WTC11 (cell line): ENCODE measurements around the gene ATP9B. TPM values are rescaled to one million over a fixed set of nuclear protein-coding genes. Genes with fewer than 3 reads are reported as not detected.

Experiments
- ATAC-seq: fragments of 200-7000 bp; cut with Tn5 transposase; 2 replicates; pipeline ENCODE4 v1.10.0; 2021; ENCODE audit warnings: mild to moderate bottlenecking, moderate library complexity
- CTCF ChIA-PET: fragments of 300-600 bp; sonication (Branson Sonifier 250); formaldehyde crosslinking; loops from one replicate; lab custom pipeline; 2021; ENCODE audit warnings: antibody characterized with exemption; lab: Charles Lee
- POLR2A ChIA-PET: fragments of 350-600 bp; sonication (Branson Sonifier 250); formaldehyde crosslinking; loops from one replicate; lab custom pipeline; 2021; ENCODE audit warnings: antibody characterized with exemption; lab: Charles Lee
- DNase-seq: peaks from one replicate; pipeline ENCODE4 v3.0.0; 2021; ENCODE audit warnings: low spot score
- H3K27ac Mint-ChIP-seq: 2 replicates; pipeline ENCODE4 v1.8.0; 2021; ENCODE audit warnings: mixed read lengths
- H3K27me3 Mint-ChIP-seq: 2 replicates; pipeline ENCODE4 v1.8.0; 2021; ENCODE audit warnings: low read depth, mild to moderate bottlenecking, moderate library complexity, mixed read lengths
- H3K36me3 Mint-ChIP-seq: 2 replicates; pipeline ENCODE4 v1.8.0; 2021; ENCODE audit warnings: mixed read lengths
- H3K4me1 Mint-ChIP-seq: 2 replicates; pipeline ENCODE4 v1.8.0; 2022; ENCODE audit warnings: mixed read lengths
- H3K4me3 Mint-ChIP-seq: 2 replicates; pipeline ENCODE4 v1.8.0; 2021; ENCODE audit warnings: mild to moderate bottlenecking, moderate library complexity, mixed read lengths
- H3K9me3 Mint-ChIP-seq: 2 replicates; pipeline ENCODE4 v1.8.0; 2021; ENCODE audit warnings: mixed read lengths
- FOXK1 ChIP-seq: sonication (generic); formaldehyde crosslinking; IDR thresholded peaks from 2 replicates; pipeline ENCODE4 v1.8.0; 2022; ENCODE audit warnings: mild to moderate bottlenecking, moderate library complexity, missing genetic modification reagents
- FOXP1 ChIP-seq: sonication (generic); formaldehyde crosslinking; IDR thresholded peaks from 2 replicates; pipeline ENCODE4 v1.8.0; 2022; ENCODE audit warnings: missing genetic modification reagents, mild to moderate bottlenecking, moderate library complexity, borderline replicate concordance
- ZNF232 ChIP-seq: sonication (generic); formaldehyde crosslinking; IDR thresholded peaks from 2 replicates; pipeline ENCODE4 v1.8.0; 2022; ENCODE audit warnings: mild to moderate bottlenecking, missing genetic modification reagents
- ZNF263 ChIP-seq: sonication (generic); formaldehyde crosslinking; IDR thresholded peaks from 2 replicates; pipeline ENCODE4 v1.8.1; 2022; ENCODE audit warnings: low read depth, mild to moderate bottlenecking, moderate library complexity, missing genetic modification reagents
- total RNA-seq: library from RNA; stranded (reverse); gene quantifications from 3 replicates; pipeline ENCODE4 v1.2.3, GENCODE V29; 2021
- TF ChIP-seq, protein P1 (sequence below): sonication (generic); formaldehyde crosslinking; IDR thresholded peaks from 2 replicates; pipeline ENCODE4 v1.8.0; 2022; ENCODE audit warnings: mild to moderate bottlenecking, missing genetic modification reagents
- TF ChIP-seq, protein P2 (sequence below): sonication (generic); formaldehyde crosslinking; IDR thresholded peaks from 2 replicates; pipeline ENCODE4 v1.8.0; 2022; ENCODE audit warnings: mild to moderate bottlenecking, missing genetic modification reagents
- TF ChIP-seq, protein P3 (sequence below): sonication (generic); formaldehyde crosslinking; IDR thresholded peaks from 2 replicates; pipeline ENCODE4 v1.8.0; 2023; ENCODE audit warnings: missing genetic modification reagents
- TF ChIP-seq, protein P4 (sequence below): sonication (generic); formaldehyde crosslinking; IDR thresholded peaks from 2 replicates; pipeline ENCODE4 v1.8.1; 2022; ENCODE audit warnings: mild to moderate bottlenecking, moderate library complexity, missing genetic modification reagents
- TF ChIP-seq, protein P5 (sequence below): fragments of 250-450 bp; sonication (Bioruptor Pico); IDR thresholded peaks from 2 replicates; pipeline ENCODE4 v1.9.0; 2021; ENCODE audit warnings: moderate library complexity, mild to moderate bottlenecking, inconsistent platforms, borderline replicate concordance
- TF ChIP-seq, protein P6 (sequence below): sonication (generic); formaldehyde crosslinking; IDR thresholded peaks from 2 replicates; pipeline ENCODE4 v1.8.1; 2023; ENCODE audit warnings: mild to moderate bottlenecking, moderate library complexity, missing genetic modification reagents
- TF ChIP-seq, protein P7 (sequence below): fragments of 250-450 bp; sonication (Bioruptor Pico); IDR thresholded peaks from 2 replicates; pipeline ENCODE4 v2.1.2; 2022; ENCODE audit warnings: mild to moderate bottlenecking, moderate library complexity
- TF ChIP-seq, protein P8 (sequence below): sonication (generic); formaldehyde crosslinking; IDR thresholded peaks from 2 replicates; pipeline ENCODE4 v1.8.1; 2023; ENCODE audit warnings: mild to moderate bottlenecking, missing genetic modification reagents, moderate library complexity

The ATP9B gene
- total RNA-seq, 1 experiment from 2014 or later, result 19.0 TPM

DNA sequence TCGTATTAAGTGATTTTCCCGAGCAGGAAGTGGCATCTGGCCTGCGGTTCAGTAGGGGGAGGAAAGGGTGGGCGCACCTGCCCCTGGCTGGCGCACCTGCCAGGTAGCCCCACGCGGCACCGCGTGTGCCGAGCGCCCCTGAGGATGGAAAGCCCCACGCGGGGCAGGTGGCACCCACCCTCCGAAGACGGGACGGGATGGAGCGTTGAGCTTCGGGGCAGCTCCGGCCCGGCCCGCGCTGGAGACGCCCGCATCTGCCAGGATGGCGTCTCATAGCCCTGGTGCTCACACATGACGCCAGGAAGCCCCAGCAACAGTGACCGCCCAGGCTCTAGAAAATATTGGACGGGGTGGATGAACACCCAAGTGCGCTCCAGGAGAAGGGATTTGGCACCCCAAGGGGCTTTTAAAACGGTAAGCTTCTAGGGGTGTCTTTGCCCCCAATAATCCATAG is 324.0 kb downstream of the ATP9B start:
- peaks cover 82% of the 10 kb centered on the region for H3K27me3 Mint-ChIP-seq
- peaks cover 8% of the 10 kb centered on the region for H3K4me1 Mint-ChIP-seq
- H3K4me3 Mint-ChIP-seq, result peak overlapping the region; percentile 73
- no peaks in the 10 kb centered on the region for H3K9me3 Mint-ChIP-seq
- peak; percentile 15; the same call in 1 of the 2 replicates for TF ChIP-seq FOXP1 (CRISPR knock-in tag)
- TF ChIP-seq, protein P1, sequence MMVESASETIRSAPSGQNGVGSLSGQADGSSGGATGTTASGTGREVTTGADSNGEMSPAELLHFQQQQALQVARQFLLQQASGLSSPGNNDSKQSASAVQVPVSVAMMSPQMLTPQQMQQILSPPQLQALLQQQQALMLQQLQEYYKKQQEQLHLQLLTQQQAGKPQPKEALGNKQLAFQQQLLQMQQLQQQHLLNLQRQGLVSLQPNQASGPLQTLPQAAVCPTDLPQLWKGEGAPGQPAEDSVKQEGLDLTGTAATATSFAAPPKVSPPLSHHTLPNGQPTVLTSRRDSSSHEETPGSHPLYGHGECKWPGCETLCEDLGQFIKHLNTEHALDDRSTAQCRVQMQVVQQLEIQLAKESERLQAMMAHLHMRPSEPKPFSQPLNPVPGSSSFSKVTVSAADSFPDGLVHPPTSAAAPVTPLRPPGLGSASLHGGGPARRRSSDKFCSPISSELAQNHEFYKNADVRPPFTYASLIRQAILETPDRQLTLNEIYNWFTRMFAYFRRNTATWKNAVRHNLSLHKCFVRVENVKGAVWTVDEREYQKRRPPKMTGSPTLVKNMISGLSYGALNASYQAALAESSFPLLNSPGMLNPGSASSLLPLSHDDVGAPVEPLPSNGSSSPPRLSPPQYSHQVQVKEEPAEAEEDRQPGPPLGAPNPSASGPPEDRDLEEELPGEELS (CRISPR knock-in tag), result no peak
- no peaks in the 10 kb centered on the region for H3K36me3 Mint-ChIP-seq
- CTCF ChIA-PET, result interaction anchor here (0.7 to 1.4 kb wide), 4 partner anchors 10 to 115 kb away, joined by 3 to 4 read pairs (median 3); no protein-coding TSS in a partner anchor
- POLR2A ChIA-PET, result no interaction called here
- 0 out of 2 replicates have a peak, but pooled peaks have one; percentile 5 for ATAC-seq
- H3K27ac Mint-ChIP-seq, result no peak overlapping the region
- no peak for DNase-seq

DNA sequence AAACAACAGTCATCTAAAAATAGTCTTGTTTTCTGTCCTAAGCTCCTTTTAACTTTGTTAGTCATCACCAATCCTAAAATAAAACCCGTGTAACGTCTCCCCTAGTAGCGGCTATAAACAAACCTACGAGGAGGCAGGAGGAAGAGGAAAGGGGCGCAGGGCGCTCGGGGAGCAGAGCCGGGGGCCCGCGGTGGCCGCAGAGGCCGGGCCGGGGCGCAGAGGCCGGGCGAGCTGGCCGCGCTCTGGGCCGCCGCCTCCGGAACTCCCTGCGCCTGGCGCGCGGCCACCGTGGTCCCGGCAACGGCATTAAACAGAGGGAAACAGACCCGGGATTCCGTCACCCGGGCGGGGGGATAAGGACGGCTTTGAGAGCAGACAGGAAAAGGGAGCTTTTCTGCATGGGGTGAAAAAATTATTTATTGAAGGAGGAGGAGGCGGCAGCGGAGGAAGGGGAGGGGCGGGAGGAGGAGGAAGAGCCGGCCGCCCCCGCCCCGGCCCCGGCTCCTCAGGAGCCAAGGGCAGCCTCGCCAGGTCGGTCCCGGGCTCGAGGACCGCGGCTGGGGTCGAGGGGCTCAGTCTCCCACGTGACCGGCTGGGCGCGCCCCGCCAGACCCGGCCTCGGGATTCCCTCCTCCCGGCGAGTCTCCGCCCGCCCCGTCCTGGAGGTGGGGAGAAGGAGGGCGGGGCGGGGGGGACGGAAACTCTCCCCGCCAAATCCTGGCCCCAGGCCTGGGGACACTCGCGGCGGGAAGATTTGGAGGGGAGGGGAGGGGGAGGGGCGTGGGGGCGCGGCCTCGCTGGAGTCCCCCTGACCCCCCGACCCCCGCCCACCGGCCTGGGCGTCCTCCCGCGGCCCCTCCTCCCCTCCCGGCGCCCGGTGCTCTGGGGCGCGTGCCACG is 324.7 kb downstream of the ATP9B start:
- no peak overlapping the region for H3K27ac Mint-ChIP-seq
- H3K4me3 Mint-ChIP-seq, result peak overlapping the region; percentile 73
- ATAC-seq (peak; percentile 60), DNase-seq (peak; percentile 68)
- POLR2A ChIA-PET, result no interaction called here
- no peaks in the 10 kb centered on the region for H3K36me3 Mint-ChIP-seq
- H3K4me1 Mint-ChIP-seq, result peaks cover 10% of the 10 kb centered on the region
- peaks cover 82% of the 10 kb centered on the region for H3K27me3 Mint-ChIP-seq
- CTCF ChIA-PET, result interaction anchor here (0.7 to 1.4 kb wide), 4 partner anchors 9 to 114 kb away, joined by 3 to 4 read pairs (median 3); no protein-coding TSS in a partner anchor
- 0 out of 2 replicates have a peak, but pooled peaks have one; percentile 18 for TF ChIP-seq ZNF232 (CRISPR knock-in tag)
- TF ChIP-seq, protein P2, sequence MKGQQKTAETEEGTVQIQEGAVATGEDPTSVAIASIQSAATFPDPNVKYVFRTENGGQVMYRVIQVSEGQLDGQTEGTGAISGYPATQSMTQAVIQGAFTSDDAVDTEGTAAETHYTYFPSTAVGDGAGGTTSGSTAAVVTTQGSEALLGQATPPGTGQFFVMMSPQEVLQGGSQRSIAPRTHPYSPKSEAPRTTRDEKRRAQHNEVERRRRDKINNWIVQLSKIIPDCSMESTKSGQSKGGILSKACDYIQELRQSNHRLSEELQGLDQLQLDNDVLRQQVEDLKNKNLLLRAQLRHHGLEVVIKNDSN, result peak; percentile 82
- TF ChIP-seq, protein P3, sequence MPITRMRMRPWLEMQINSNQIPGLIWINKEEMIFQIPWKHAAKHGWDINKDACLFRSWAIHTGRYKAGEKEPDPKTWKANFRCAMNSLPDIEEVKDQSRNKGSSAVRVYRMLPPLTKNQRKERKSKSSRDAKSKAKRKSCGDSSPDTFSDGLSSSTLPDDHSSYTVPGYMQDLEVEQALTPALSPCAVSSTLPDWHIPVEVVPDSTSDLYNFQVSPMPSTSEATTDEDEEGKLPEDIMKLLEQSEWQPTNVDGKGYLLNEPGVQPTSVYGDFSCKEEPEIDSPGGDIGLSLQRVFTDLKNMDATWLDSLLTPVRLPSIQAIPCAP (CRISPR knock-in tag), result no peak
- TF ChIP-seq, protein P4, sequence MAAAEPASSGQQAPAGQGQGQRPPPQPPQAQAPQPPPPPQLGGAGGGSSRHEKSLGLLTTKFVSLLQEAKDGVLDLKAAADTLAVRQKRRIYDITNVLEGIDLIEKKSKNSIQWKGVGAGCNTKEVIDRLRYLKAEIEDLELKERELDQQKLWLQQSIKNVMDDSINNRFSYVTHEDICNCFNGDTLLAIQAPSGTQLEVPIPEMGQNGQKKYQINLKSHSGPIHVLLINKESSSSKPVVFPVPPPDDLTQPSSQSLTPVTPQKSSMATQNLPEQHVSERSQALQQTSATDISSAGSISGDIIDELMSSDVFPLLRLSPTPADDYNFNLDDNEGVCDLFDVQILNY (CRISPR knock-in tag), result 0 out of 2 replicates have a peak, but pooled peaks have one; percentile 2
- TF ChIP-seq, protein P5, sequence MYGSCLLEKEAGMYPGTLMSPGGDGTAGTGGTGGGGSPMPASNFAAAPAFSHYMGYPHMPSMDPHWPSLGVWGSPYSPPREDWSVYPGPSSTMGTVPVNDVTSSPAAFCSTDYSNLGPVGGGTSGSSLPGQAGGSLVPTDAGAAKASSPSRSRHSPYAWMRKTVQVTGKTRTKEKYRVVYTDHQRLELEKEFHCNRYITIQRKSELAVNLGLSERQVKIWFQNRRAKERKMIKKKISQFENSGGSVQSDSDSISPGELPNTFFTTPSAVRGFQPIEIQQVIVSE (CRISPR knock-in tag), result no peak
- TF ChIP-seq FOXK1 (CRISPR knock-in tag), result peak; percentile 42; the same call in 1 of the 2 replicates
- TF ChIP-seq, protein P6, sequence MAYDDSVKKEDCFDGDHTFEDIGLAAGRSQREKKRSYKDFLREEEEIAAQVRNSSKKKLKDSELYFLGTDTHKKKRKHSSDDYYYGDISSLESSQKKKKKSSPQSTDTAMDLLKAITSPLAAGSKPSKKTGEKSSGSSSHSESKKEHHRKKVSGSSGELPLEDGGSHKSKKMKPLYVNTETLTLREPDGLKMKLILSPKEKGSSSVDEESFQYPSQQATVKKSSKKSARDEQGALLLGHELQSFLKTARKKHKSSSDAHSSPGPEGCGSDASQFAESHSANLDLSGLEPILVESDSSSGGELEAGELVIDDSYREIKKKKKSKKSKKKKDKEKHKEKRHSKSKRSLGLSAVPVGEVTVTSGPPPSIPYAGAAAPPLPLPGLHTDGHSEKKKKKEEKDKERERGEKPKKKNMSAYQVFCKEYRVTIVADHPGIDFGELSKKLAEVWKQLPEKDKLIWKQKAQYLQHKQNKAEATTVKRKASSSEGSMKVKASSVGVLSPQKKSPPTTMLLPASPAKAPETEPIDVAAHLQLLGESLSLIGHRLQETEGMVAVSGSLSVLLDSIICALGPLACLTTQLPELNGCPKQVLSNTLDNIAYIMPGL (CRISPR knock-in tag), result no peak
- TF ChIP-seq, protein P7, sequence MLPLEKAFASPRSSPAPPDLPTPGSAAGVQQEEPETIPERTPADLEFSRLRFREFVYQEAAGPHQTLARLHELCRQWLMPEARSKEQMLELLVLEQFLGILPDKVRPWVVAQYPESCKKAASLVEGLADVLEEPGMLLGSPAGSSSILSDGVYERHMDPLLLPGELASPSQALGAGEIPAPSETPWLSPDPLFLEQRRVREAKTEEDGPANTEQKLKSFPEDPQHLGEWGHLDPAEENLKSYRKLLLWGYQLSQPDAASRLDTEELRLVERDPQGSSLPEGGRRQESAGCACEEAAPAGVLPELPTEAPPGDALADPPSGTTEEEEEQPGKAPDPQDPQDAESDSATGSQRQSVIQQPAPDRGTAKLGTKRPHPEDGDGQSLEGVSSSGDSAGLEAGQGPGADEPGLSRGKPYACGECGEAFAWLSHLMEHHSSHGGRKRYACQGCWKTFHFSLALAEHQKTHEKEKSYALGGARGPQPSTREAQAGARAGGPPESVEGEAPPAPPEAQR, result no peak
- TF ChIP-seq, protein P8, sequence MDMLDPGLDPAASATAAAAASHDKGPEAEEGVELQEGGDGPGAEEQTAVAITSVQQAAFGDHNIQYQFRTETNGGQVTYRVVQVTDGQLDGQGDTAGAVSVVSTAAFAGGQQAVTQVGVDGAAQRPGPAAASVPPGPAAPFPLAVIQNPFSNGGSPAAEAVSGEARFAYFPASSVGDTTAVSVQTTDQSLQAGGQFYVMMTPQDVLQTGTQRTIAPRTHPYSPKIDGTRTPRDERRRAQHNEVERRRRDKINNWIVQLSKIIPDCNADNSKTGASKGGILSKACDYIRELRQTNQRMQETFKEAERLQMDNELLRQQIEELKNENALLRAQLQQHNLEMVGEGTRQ (CRISPR knock-in tag), result peak; percentile 90
- no peak for TF ChIP-seq ZNF263 (CRISPR knock-in tag)
- TF ChIP-seq, all 79 proteins: peak for 5
- no peaks in the 10 kb centered on the region for H3K9me3 Mint-ChIP-seq
